ENCODE data around the gene ENPP3.

DNA sequence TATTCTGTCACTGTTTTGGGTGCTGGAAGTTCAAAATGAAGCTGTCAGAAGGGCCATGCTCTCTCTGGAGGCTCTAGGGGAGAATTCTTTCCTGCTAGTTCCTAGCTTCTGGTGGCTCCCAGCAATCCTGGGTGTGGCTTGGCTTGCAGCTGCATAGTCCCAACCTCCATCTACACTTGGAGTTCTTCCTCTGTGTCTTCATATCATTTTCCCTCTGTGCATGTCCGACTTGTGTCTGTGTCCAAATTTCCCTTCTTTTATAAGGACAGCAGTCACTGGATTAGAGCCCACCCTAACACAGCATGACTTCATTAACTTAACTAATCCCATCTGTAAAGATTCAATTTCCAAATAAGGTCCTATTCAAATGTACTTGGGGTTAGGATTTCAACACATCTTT is 147.5 kb downstream of the ENPP3 start:
- TF ChIP-seq, protein P1, sequence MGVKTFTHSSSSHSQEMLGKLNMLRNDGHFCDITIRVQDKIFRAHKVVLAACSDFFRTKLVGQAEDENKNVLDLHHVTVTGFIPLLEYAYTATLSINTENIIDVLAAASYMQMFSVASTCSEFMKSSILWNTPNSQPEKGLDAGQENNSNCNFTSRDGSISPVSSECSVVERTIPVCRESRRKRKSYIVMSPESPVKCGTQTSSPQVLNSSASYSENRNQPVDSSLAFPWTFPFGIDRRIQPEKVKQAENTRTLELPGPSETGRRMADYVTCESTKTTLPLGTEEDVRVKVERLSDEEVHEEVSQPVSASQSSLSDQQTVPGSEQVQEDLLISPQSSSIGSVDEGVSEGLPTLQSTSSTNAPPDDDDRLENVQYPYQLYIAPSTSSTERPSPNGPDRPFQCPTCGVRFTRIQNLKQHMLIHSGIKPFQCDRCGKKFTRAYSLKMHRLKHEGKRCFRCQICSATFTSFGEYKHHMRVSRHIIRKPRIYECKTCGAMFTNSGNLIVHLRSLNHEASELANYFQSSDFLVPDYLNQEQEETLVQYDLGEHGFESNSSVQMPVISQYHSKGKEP (tag by site-specific recombination; IDR thresholded peaks at IDR 0.05) = no peak
- TF ChIP-seq, protein P2, sequence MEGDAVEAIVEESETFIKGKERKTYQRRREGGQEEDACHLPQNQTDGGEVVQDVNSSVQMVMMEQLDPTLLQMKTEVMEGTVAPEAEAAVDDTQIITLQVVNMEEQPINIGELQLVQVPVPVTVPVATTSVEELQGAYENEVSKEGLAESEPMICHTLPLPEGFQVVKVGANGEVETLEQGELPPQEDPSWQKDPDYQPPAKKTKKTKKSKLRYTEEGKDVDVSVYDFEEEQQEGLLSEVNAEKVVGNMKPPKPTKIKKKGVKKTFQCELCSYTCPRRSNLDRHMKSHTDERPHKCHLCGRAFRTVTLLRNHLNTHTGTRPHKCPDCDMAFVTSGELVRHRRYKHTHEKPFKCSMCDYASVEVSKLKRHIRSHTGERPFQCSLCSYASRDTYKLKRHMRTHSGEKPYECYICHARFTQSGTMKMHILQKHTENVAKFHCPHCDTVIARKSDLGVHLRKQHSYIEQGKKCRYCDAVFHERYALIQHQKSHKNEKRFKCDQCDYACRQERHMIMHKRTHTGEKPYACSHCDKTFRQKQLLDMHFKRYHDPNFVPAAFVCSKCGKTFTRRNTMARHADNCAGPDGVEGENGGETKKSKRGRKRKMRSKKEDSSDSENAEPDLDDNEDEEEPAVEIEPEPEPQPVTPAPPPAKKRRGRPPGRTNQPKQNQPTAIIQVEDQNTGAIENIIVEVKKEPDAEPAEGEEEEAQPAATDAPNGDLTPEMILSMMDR (tag by site-specific recombination; IDR thresholded peaks at IDR 0.05) = no peak
- no peak for TF ChIP-seq TCF7L2 (IDR thresholded peaks at IDR 0.05; ENCODE audit: borderline replicate concordance, low read depth, low read length)
- no peak for TF ChIP-seq ZNF561 (tag by site-specific recombination; IDR thresholded peaks at IDR 0.05; ENCODE audit: borderline replicate concordance)
- TF ChIP-seq, protein P3, sequence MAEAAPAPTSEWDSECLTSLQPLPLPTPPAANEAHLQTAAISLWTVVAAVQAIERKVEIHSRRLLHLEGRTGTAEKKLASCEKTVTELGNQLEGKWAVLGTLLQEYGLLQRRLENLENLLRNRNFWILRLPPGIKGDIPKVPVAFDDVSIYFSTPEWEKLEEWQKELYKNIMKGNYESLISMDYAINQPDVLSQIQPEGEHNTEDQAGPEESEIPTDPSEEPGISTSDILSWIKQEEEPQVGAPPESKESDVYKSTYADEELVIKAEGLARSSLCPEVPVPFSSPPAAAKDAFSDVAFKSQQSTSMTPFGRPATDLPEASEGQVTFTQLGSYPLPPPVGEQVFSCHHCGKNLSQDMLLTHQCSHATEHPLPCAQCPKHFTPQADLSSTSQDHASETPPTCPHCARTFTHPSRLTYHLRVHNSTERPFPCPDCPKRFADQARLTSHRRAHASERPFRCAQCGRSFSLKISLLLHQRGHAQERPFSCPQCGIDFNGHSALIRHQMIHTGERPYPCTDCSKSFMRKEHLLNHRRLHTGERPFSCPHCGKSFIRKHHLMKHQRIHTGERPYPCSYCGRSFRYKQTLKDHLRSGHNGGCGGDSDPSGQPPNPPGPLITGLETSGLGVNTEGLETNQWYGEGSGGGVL (tag by site-specific recombination; IDR thresholded peaks at IDR 0.05) = no peak
- no peak for TF ChIP-seq ZNF830 (tag by site-specific recombination; IDR thresholded peaks at IDR 0.05; ENCODE audit: low read depth)
- no peak for TF ChIP-seq ZNF221 (tag by site-specific recombination; IDR thresholded peaks at IDR 0.05; ENCODE audit: borderline replicate concordance)
- TF ChIP-seq ZNF155 (tag by site-specific recombination; IDR thresholded peaks at IDR 0.05) = no peak
- no peak for TF ChIP-seq ZNF391 (tag by site-specific recombination; IDR thresholded peaks at IDR 0.05; ENCODE audit: borderline replicate concordance, low read depth)
- TF ChIP-seq ZBTB21 (tag by site-specific recombination; IDR thresholded peaks at IDR 0.05) = no peak
- TF ChIP-seq SCRT1 (tag by site-specific recombination; IDR thresholded peaks at IDR 0.05; ENCODE audit: borderline replicate concordance) = no peak
- no peak for TF ChIP-seq ZNF174 (tag by site-specific recombination; IDR thresholded peaks at IDR 0.05)
- TF ChIP-seq KLF9 (tag by site-specific recombination; IDR thresholded peaks at IDR 0.05; ENCODE audit: low read depth) = no peak
- TF ChIP-seq ZNF24 (tag by site-specific recombination; IDR thresholded peaks at IDR 0.05) = no peak
